Right cardiac atrium (tissue), 5 donors: ENCODE measurements around the gene DLG2. TPM values are rescaled to one million over a fixed set of nuclear protein-coding genes. Genes with fewer than 3 reads are reported as not detected.

Source experiments
- ATAC-seq, 2 donors: fragments of 200-7000 bp; cut with Tn5 transposase; one replicate each; pipeline versions ENCODE4 v1.8.0 to v1.9.1; 2020; ENCODE audit warnings: moderate library complexity in 2 of 2, mild to moderate bottlenecking in 1 of 2
- DNase-seq, 3 donors: peaks; one replicate each; pipeline ENCODE4 v3.0.0-alpha.2; 2020
- H3K27ac ChIP-seq: one replicate; pipeline ENCODE4 v1.5.1; 2013; ENCODE audit warnings: mild to moderate bottlenecking, low read length, control low read depth, moderate library complexity
- H3K27me3 ChIP-seq: one replicate; pipeline ENCODE4 v1.6.1; 2013; ENCODE audit not compliant: control insufficient read depth, insufficient read depth
- H3K4me1 ChIP-seq: one replicate; pipeline ENCODE4 v1.6.1; 2013; ENCODE audit warnings: low read length; ENCODE audit not compliant: control insufficient read depth, insufficient read depth
- H3K4me3 ChIP-seq: one replicate; pipeline ENCODE4 v1.5.1; 2013; ENCODE audit warnings: low read length, control low read depth
- H3K9me3 ChIP-seq: one replicate; pipeline ENCODE4 v1.6.1; 2013; ENCODE audit warnings: low read length; ENCODE audit not compliant: control insufficient read depth
- WGBS: extraction: QIAGEN DNeasy Blood & Tissue Kit; methylation state at CpG from one replicate; pipeline ENCODE4 v1.1.7; 2013; 5-methylcytosine and 5-hydroxymethylcytosine counted together
- intact Hi-C, 4 donors: fragments of 100-400 bp; cut with DNase I; formaldehyde crosslinking; loops; one replicate each; pipeline versions ENCODE4 v1.11.0 to v1.14.0; 2022 to 2023
- polyA plus RNA-seq: library from polyadenylated mRNA; stranded (reverse); fragments of 200-250 nt; gene quantifications from one replicate; pipeline ENCODE4 v1.2.3, GENCODE V29; 2013
- total RNA-seq, 4 donors: library from RNA; stranded (reverse); fragmentation: NEBNext Ultra II Directional; extraction: Animal tissue kit (Norgen Biotek cat#: 25700); gene quantifications; one replicate each; pipeline ENCODE4 v1.2.1, GENCODE V29; 2021
- donor health status: healthy with polysubstance abuse.
- donor health status: DM: no; HTN: yes; CAD: no.
- donor health status: DM: no; HTN: no; CAD: no.
- donor health status: DM: no; HTN: yes; CAD: no; lungs with severe emphysema.
- donor health status: DM: yes; HTN: yes; CAD: no.

DLG2 gene
- total and polyA plus RNA-seq, 5 donors, result 2.3 to 10.5 (median 9.4) TPM

DNA sequence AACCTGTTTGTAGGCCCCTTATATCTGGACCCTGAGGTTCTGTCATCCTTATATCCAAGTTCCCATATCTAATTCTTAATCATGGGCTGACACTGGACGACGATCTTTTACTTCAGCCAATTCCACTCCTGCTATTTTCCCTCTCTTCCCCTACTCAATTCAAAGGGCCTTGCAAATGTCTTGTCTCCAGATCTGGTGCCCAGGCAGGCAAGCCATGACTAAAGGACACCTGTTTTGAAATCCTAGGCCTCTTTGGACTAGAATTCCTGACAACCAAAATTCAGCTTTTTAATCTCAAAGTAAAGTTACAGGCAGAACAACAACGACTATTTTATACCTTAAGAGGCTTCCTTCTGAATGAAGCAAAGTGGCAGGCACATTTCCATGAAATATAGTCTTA, 963.4 kb downstream of the DLG2 start:
- intact Hi-C loops, result no loop called here
- 73% methylated on average over 3 of the region's 3 CpGs for WGBS
- Histone ChIP-seq H3K27me3 (no peaks in the 10 kb centered on the region), H3K9me3 (no peaks in the 10 kb centered on the region), H3K4me3 (no peak overlapping the region), H3K27ac (no peak overlapping the region), H3K4me1 (no peaks in the 10 kb centered on the region)
- ATAC-seq (no peak), DNase-seq (no peak)

- whole genome bisulfite sequencing, result 93% methylated on average over 3 of the region's 3 CpGs
- no peak overlapping the region for H3K27ac ChIP-seq
- intact Hi-C loops, result no loop called here
- H3K4me3 ChIP-seq, result no peak overlapping the region
- H3K27me3 ChIP-seq, result no peaks in the 10 kb centered on the region
- no peaks in the 10 kb centered on the region for H3K9me3 ChIP-seq
- no peaks in the 10 kb centered on the region for H3K4me1 ChIP-seq
- ATAC-seq, result no peak
- no peak for DNase-seq
Observed at GRCh38 chr11:84660257-84660977, 966.7 kb downstream of the DLG2 start.

DNA sequence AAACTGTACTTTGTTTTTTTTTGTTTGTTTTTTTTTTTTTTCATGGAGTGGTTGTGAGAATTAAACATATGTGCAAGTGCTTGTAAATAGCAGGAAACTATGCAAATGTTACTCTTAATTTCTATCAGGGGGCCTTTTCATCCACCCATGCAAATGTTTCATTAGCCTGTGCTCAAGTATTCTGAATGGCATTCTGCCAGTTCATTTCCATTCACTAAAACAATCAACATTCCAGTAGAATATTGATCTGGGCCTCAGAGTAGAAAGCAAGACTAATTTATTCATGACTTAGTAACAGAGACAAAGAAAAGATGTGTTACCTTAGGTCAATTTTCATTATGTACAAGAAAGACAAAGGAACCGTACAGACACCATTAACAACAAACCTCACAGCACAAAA, 971.4 kb downstream of the DLG2 start:
- WGBS, result 78% methylated on average over 1 of the region's 1 CpG
- Histone ChIP-seq H3K27me3 (no peaks in the 10 kb centered on the region), H3K4me1 (no peaks in the 10 kb centered on the region), H3K9me3 (no peaks in the 10 kb centered on the region), H3K4me3 (no peak overlapping the region), H3K27ac (no peak overlapping the region)
- ATAC-seq (no peak), DNase-seq (no peak)
- intact Hi-C loops, result no loop called here

DNA sequence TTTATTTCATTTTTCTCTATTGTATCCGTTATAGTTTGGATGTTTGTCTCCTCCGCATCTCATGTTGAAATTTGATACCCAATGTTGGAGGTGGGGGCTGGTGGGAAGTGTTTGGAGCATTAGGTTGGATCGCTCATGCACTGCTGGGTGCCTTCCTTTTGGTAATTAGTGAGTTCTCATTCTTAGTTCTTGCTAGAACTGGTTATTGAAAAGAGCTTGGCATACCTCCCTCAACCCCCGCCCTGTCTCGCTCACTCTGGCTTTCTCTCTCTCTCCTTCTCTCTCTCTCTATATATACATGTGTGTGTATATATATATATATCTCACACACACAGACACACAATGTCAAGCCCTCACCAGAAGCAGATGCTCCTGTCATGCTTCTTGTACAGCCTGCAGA, 978.7 kb downstream of the DLG2 start:
- WGBS, result 51% methylated on average over 5 of the region's 5 CpGs

GRCh38 chr11:84645988-84646694, 981.0 kb downstream of the DLG2 start:
- Histone ChIP-seq H3K4me3 (no peak overlapping the region), H3K9me3 (no peaks in the 10 kb centered on the region), H3K4me1 (no peaks in the 10 kb centered on the region), H3K27ac (no peak overlapping the region), H3K27me3 (no peaks in the 10 kb centered on the region)
- WGBS, result 59% methylated on average over 5 of the region's 5 CpGs
- ATAC-seq (no peak), DNase-seq (no peak)
- intact Hi-C loops, result no loop called here

More for the DNA sequence above, 978.7 kb downstream of the DLG2 start:
- no peaks in the 10 kb centered on the region for H3K4me1 ChIP-seq
- no peaks in the 10 kb centered on the region for H3K9me3 ChIP-seq
- intact Hi-C loops, result no loop called here
- no peak for ATAC-seq
- no peak for DNase-seq
- no peak overlapping the region for H3K4me3 ChIP-seq
- H3K27me3 ChIP-seq, result no peaks in the 10 kb centered on the region
- no peak overlapping the region for H3K27ac ChIP-seq

GRCh38 chr11:84642500-84642899, 984.6 kb downstream of the DLG2 start:
- intact Hi-C loops, result no loop called here
- Histone ChIP-seq H3K4me3 (no peak overlapping the region), H3K4me1 (no peaks in the 10 kb centered on the region), H3K9me3 (no peaks in the 10 kb centered on the region), H3K27me3 (no peaks in the 10 kb centered on the region), H3K27ac (no peak overlapping the region)
- no peak for DNase-seq
- no peak for ATAC-seq

DNA sequence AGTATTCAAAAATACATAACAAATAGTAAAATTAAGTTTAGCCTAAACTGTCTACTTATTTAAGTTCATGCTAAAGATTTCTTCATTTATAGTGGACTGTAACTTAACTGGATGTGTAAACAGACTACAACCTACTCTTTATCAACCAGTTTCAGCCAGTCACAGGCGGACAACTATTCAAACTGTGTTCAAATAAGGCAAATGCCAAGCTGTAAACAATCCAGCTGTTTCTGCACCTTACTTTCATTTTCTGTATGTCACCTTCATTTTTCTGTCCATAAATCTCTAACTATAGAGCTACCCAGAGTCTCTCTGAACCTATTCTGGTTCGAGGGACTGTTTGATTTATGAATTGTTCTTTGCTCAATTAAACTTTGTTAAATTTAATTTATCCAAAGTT, 992.8 kb downstream of the DLG2 start:
- DNase-seq (no peak), ATAC-seq (no peak)
- 75% methylated on average over 2 of the region's 2 CpGs for WGBS

GRCh38 chr11:84628871-84629620, 998.1 kb downstream of the DLG2 start:
- Histone ChIP-seq H3K27me3 (no peaks in the 10 kb centered on the region), H3K9me3 (no peaks in the 10 kb centered on the region), H3K4me1 (no peaks in the 10 kb centered on the region), H3K27ac (no peak overlapping the region), H3K4me3 (no peak overlapping the region)
- ATAC-seq (no peak), DNase-seq (no peak)
- intact Hi-C loops, result no loop called here
- 49% methylated on average over 4 of the region's 4 CpGs for WGBS

More for the DNA sequence above, 992.8 kb downstream of the DLG2 start:
- Histone ChIP-seq H3K9me3 (no peaks in the 10 kb centered on the region), H3K4me3 (no peak overlapping the region), H3K27ac (no peak overlapping the region), H3K4me1 (no peaks in the 10 kb centered on the region), H3K27me3 (no peaks in the 10 kb centered on the region)
- intact Hi-C loops, result no loop called here

- DNase-seq, result no peak
- H3K27me3 ChIP-seq, result no peaks in the 10 kb centered on the region
- H3K9me3 ChIP-seq, result no peaks in the 10 kb centered on the region
- no peak overlapping the region for H3K27ac ChIP-seq
- intact Hi-C loops, result no loop called here
- no peaks in the 10 kb centered on the region for H3K4me1 ChIP-seq
- ATAC-seq, result no peak
- no peak overlapping the region for H3K4me3 ChIP-seq
Observed at GRCh38 chr11:84626256-84626655, 1000.9 kb downstream of the DLG2 start.

DNA sequence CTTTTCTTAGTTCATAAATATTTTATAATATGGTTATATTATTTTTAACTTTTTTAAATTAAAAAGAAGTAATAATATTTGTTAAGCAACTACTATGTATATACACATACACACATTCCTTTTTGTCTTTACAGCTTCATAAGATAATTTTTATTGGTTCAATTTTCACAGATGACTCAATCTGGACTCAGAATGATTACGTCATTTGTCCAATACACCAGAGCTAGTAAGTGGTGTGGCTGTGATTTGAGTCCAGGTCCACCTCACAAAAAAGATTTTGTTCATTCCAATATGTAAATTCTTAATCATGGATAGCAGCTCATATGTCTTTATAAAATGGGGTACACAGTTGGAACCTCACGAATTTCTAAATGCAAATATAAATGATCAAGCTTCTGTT, 1014.5 kb downstream of the DLG2 start:
- Histone ChIP-seq H3K27ac (no peak overlapping the region), H3K27me3 (no peaks in the 10 kb centered on the region), H3K9me3 (no peaks in the 10 kb centered on the region), H3K4me1 (no peaks in the 10 kb centered on the region), H3K4me3 (no peak overlapping the region)
- no peak for ATAC-seq
- intact Hi-C loops, result no loop called here
- no peak for DNase-seq
- WGBS, result 74% methylated on average over 2 of the region's 2 CpGs

DNA sequence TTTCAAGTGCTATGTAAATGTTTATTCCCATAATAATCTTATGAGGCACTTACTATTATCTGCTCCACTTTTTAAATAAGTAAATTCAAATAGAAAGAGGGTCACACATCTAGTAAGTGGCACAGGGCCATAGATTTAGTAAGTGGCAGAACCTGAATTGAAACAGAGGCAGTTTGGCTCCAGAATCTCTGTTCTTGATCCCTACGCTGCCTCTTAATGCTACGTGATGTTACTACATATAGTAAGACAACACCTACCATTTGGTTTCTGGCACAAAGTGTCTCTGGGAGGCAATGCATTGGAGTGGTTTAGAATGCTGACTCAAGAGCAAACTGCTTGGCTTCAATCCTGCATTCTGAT, 1018.3 kb downstream of the DLG2 start:
- DNase-seq (no peak), ATAC-seq (peak; percentile 79 to 83)
- no peaks in the 10 kb centered on the region for H3K4me1 ChIP-seq
- WGBS, result 63% methylated on average over 2 of the region's 2 CpGs
- H3K27ac ChIP-seq, result no peak overlapping the region
- H3K27me3 ChIP-seq, result no peaks in the 10 kb centered on the region
- no peaks in the 10 kb centered on the region for H3K9me3 ChIP-seq
- intact Hi-C loops, result no loop called here
- no peak overlapping the region for H3K4me3 ChIP-seq
